H1 (cell line): ENCODE data around the gene DCDC2B. TPM values are rescaled to one million over a fixed set of nuclear protein-coding genes. Genes with fewer than 3 reads are reported as not detected.

Experiments
- CTCF ChIA-PET: fragments of 300-600 bp; sonication (Branson Sonifier 250); formaldehyde crosslinking; loops from one replicate; lab custom pipeline; 2021; ENCODE audit not compliant: partially characterized antibody; lab: Charles Lee
- POLR2A ChIA-PET: fragments of 300-600 bp; sonication (Branson Sonifier 250); formaldehyde crosslinking; loops from one replicate; lab custom pipeline; 2021; ENCODE audit warnings: inconsistent platforms; ENCODE audit not compliant: partially characterized antibody; lab: Charles Lee
- DNase-seq, 2 experiments: peaks; one replicate each; pipeline versions ENCODE4 v3.0.0 to v3.0.0-alpha.2; 2010 to 2022; ENCODE audit warnings: low spot score in 2 of 2, low read depth in 1 of 2, mixed read lengths in 1 of 2
- FAIRE-seq: peaks from 2 replicates; lab custom pipeline; 2011; peaks lifted over from hg19 to GRCh38; lab: Jason Lieb, UNC
- H2AFZ ChIP-seq: 2 replicates; pipeline ENCODE4 v1.8.1; 2012; ENCODE audit warnings: low read length, inconsistent platforms
- H2AK5ac ChIP-seq: 2 replicates; pipeline ENCODE4 v1.6.1; 2013; ENCODE audit warnings: low read depth, low read length
- H2BK120ac ChIP-seq: replicated peaks from 2 replicates; pipeline ENCODE3; 2013; ENCODE audit warnings: low read depth, low read length, inconsistent platforms
- H2BK12ac ChIP-seq: 2 replicates; pipeline ENCODE4 v1.6.1; 2013; ENCODE audit warnings: low read depth, low read length
- H2BK15ac ChIP-seq: 2 replicates; pipeline ENCODE4 v1.6.1; 2013; ENCODE audit warnings: low read length
- H2BK20ac ChIP-seq: 2 replicates; pipeline ENCODE4 v1.6.1; 2013; ENCODE audit warnings: low read length
- H2BK5ac ChIP-seq: 2 replicates; pipeline ENCODE4 v1.6.1; 2013; ENCODE audit warnings: low read depth, low read length
- H3K14ac ChIP-seq: 2 replicates; pipeline ENCODE4 v1.6.1; 2013; ENCODE audit warnings: inconsistent platforms; ENCODE audit not compliant: insufficient read length
- H3K18ac ChIP-seq: 2 replicates; pipeline ENCODE4 v1.6.1; 2013; ENCODE audit warnings: low read length; ENCODE audit errors: extremely low read depth
- H3K23ac ChIP-seq: 2 replicates; pipeline ENCODE4 v1.6.1; 2013; ENCODE audit warnings: inconsistent platforms; ENCODE audit not compliant: insufficient read length
- H3K23me2 ChIP-seq: 2 replicates; pipeline ENCODE4 v1.6.1; 2013; ENCODE audit warnings: low read depth, low read length
- H3K27ac ChIP-seq: 2 replicates; pipeline ENCODE4 v1.6.1; 2011; ENCODE audit warnings: low read depth, low read length, inconsistent platforms
- H3K27me3 ChIP-seq, 4 experiments: replicated peaks in 1 of 4; 1 replicate in 1 of 4; 2 replicates in 3 of 4; pipeline versions ENCODE4 v1.6.1 to v1.8.1; 2011 to 2013; ENCODE audit warnings: low read length in 3 of 4, mild to moderate bottlenecking in 3 of 4, inconsistent platforms in 2 of 4, mixed read lengths in 2 of 4, moderate library complexity in 1 of 4; ENCODE audit not compliant: control insufficient read depth in 3 of 4, insufficient read depth in 3 of 4; ENCODE audit errors: extremely low read depth in 1 of 4
- H3K36me3 ChIP-seq, 4 experiments: 2 replicates each; pipeline versions ENCODE4 v1.6.1 to v1.8.1; 2011 to 2013; ENCODE audit warnings: mild to moderate bottlenecking in 4 of 4, low read length in 3 of 4, moderate library complexity in 2 of 4, control low read depth in 1 of 4, inconsistent platforms in 1 of 4; ENCODE audit not compliant: insufficient read depth in 4 of 4, control insufficient read depth in 2 of 4
- H3K4ac ChIP-seq: replicated peaks from 2 replicates; pipeline ENCODE3; 2013; ENCODE audit warnings: low read length, low read depth, mixed read lengths, inconsistent platforms; ENCODE audit not compliant: insufficient read length
- H3K4me1 ChIP-seq, 4 experiments: replicated peaks in 1 of 4; 1 replicate in 1 of 4; 2 replicates in 3 of 4; pipeline versions ENCODE4 v1.6.1 to v1.8.1; 2011 to 2013; ENCODE audit warnings: low read length in 3 of 4, inconsistent platforms in 2 of 4, mixed read lengths in 1 of 4; ENCODE audit not compliant: insufficient read depth in 4 of 4, control insufficient read depth in 3 of 4
- H3K4me2 ChIP-seq, 2 experiments: 2 replicates each; pipeline versions ENCODE4 v1.6.1 to v1.8.1; 2011 to 2013; ENCODE audit warnings: low read depth in 2 of 2, low read length in 2 of 2, control low read depth in 1 of 2, inconsistent platforms in 1 of 2, mild to moderate bottlenecking in 1 of 2; ENCODE audit not compliant: insufficient read depth in 1 of 2
- H3K4me3 ChIP-seq, 4 experiments: fragments of 200-600, 300-600 bp in 1 of 4; sonication (generic), shearing (Covaris generic), sonication (Bioruptor Twin) in 1 of 4; 2 replicates each; pipeline versions ENCODE4 v1.5.1 to v1.8.1; 2011 to 2016; ENCODE audit warnings: low read length in 4 of 4, low read depth in 3 of 4, control low read depth in 2 of 4, inconsistent platforms in 2 of 4, mild to moderate bottlenecking in 2 of 4, mixed read lengths in 1 of 4, moderate library complexity in 1 of 4; ENCODE audit not compliant: insufficient read depth in 2 of 4; ENCODE audit errors: extremely low read depth in 1 of 4
- H3K56ac ChIP-seq: replicated peaks from 2 replicates; pipeline ENCODE3; 2013; ENCODE audit warnings: low read depth, mild to moderate bottlenecking, mixed read lengths, low read length, inconsistent platforms; ENCODE audit not compliant: insufficient read length
- H3K79me1 ChIP-seq: 2 replicates; pipeline ENCODE4 v1.6.1; 2013; ENCODE audit warnings: low read depth, low read length, control low read depth
- H3K79me2 ChIP-seq, 2 experiments: 2 replicates each; pipeline versions ENCODE4 v1.6.1 to v1.8.1; 2012 to 2013; ENCODE audit warnings: low read length in 2 of 2, mild to moderate bottlenecking in 2 of 2, inconsistent platforms in 1 of 2; ENCODE audit not compliant: insufficient read depth in 2 of 2, control insufficient read depth in 1 of 2
- H3K9ac ChIP-seq, 4 experiments: replicated peaks in 1 of 4; 1 replicate in 1 of 4; 2 replicates in 3 of 4; pipeline versions ENCODE4 v1.6.1 to v1.8.1; 2011 to 2013; ENCODE audit warnings: low read depth in 3 of 4, low read length in 3 of 4, control low read depth in 2 of 4, mild to moderate bottlenecking in 2 of 4, moderate library complexity in 2 of 4, inconsistent platforms in 1 of 4; ENCODE audit errors: extremely low read depth in 1 of 4
- H3K9me3 ChIP-seq, 2 experiments: 2 replicates each; pipeline versions ENCODE4 v1.6.1 to v1.8.1; 2012 to 2013; ENCODE audit warnings: mild to moderate bottlenecking in 2 of 2, moderate library complexity in 2 of 2, control low read depth in 1 of 2, inconsistent platforms in 1 of 2, low read depth in 1 of 2, low read length in 1 of 2, mixed read lengths in 1 of 2; ENCODE audit not compliant: insufficient read depth in 2 of 2
- H4K20me1 ChIP-seq, 2 experiments: replicated peaks in 1 of 2; 2 replicates each; pipeline versions ENCODE3 to v1.8.1; 2011 to 2013; ENCODE audit warnings: inconsistent platforms in 2 of 2, low read length in 2 of 2, mild to moderate bottlenecking in 1 of 2; ENCODE audit not compliant: insufficient read depth in 2 of 2, control insufficient read depth in 1 of 2
- H4K5ac ChIP-seq: 2 replicates; pipeline ENCODE4 v1.6.1; 2013; ENCODE audit warnings: low read length, low read depth, mixed read lengths, inconsistent platforms; ENCODE audit not compliant: insufficient read length
- H4K8ac ChIP-seq: 2 replicates; pipeline ENCODE4 v1.8.0; 2013; ENCODE audit warnings: mild to moderate bottlenecking, moderate library complexity, low read length, inconsistent platforms; ENCODE audit not compliant: insufficient read depth; ENCODE audit errors: extremely low read depth
- H4K91ac ChIP-seq: replicated peaks from 2 replicates; pipeline ENCODE3; 2013; ENCODE audit warnings: low read length, mixed read lengths, inconsistent platforms; ENCODE audit not compliant: insufficient read length
- ATF3 ChIP-seq: IDR thresholded peaks from 2 replicates; pipeline ENCODE4 v1.6.1; 2011; ENCODE audit warnings: low read depth, mild to moderate bottlenecking, low read length; ENCODE audit not compliant: insufficient read depth
- BACH1 ChIP-seq: IDR thresholded peaks from 2 replicates; pipeline ENCODE4 v1.6.1; 2012; ENCODE audit warnings: low read length, improper control_type of control experiment
- BRCA1 ChIP-seq: IDR thresholded peaks from 2 replicates; pipeline ENCODE4 v1.6.1; 2012; ENCODE audit warnings: low read depth, low read length, improper control_type of control experiment
- CBX5 ChIP-seq: fragments of 300-800, 300-1000 bp; sonication (generic); IDR thresholded peaks from 2 replicates; pipeline ENCODE4 v1.7.1; 2016; ENCODE audit warnings: antibody characterized with exemption, low read length, low read depth
- CHD1 ChIP-seq: IDR thresholded peaks from 2 replicates; pipeline ENCODE4 v1.6.1; 2012; ENCODE audit warnings: low read depth, low read length, improper control_type of control experiment
- CHD2 ChIP-seq: IDR thresholded peaks from 2 replicates; pipeline ENCODE4 v1.6.1; 2012; ENCODE audit warnings: low read length, improper control_type of control experiment
- FOSL1 ChIP-seq: IDR thresholded peaks from 2 replicates; pipeline ENCODE4 v1.6.1; 2011; ENCODE audit warnings: mild to moderate bottlenecking, low read depth, low read length, moderate library complexity; ENCODE audit not compliant: insufficient read depth
- GABPA ChIP-seq: IDR thresholded peaks from 2 replicates; pipeline ENCODE4 v1.6.1; 2011; ENCODE audit warnings: mild to moderate bottlenecking, low read length, moderate library complexity, borderline replicate concordance; ENCODE audit not compliant: insufficient read depth
- NRF1 ChIP-seq: IDR thresholded peaks from 2 replicates; pipeline ENCODE4 v1.6.1; 2011; ENCODE audit warnings: mild to moderate bottlenecking, low read depth, low read length, improper control_type of control experiment
- RFX5 ChIP-seq: IDR thresholded peaks from 2 replicates; pipeline ENCODE4 v1.6.1; 2011; ENCODE audit warnings: low read depth, low read length, improper control_type of control experiment, borderline replicate concordance
- RXRA ChIP-seq: IDR thresholded peaks from 2 replicates; pipeline ENCODE4 v1.6.1; 2011; ENCODE audit warnings: low read depth, mild to moderate bottlenecking, low read length, moderate library complexity; ENCODE audit not compliant: insufficient read depth
- SIX5 ChIP-seq: IDR thresholded peaks from 2 replicates; pipeline ENCODE4 v1.6.1; 2011; ENCODE audit warnings: mild to moderate bottlenecking, low read depth, low read length
- SP2 ChIP-seq: IDR thresholded peaks from 2 replicates; pipeline ENCODE4 v1.6.1; 2012; ENCODE audit warnings: mild to moderate bottlenecking, low read length, inconsistent platforms
- SP4 ChIP-seq: IDR thresholded peaks from 2 replicates; pipeline ENCODE4 v1.6.1; 2012; ENCODE audit warnings: low read length, inconsistent platforms
- SRF ChIP-seq: IDR thresholded peaks from 2 replicates; pipeline ENCODE4 v1.6.1; 2011; ENCODE audit warnings: mild to moderate bottlenecking, low read depth, low read length, moderate library complexity
- TEAD4 ChIP-seq: IDR thresholded peaks from 2 replicates; pipeline ENCODE4 v1.6.1; 2012; ENCODE audit warnings: low read depth, low read length, inconsistent platforms, mixed read lengths
- WGBS, 2 experiments: shearing (Covaris generic) in 1 of 2; methylation state at CpG; one replicate each; pipeline versions ENCODE4 v1.1.6 to v1.1.7; 2013 to 2015; ENCODE audit warnings: low lambda C conversion rate in 2 of 2, mixed read lengths in 2 of 2, inconsistent platforms in 1 of 2, low coverage in 1 of 2, missing lambda C conversion rate in 1 of 2; ENCODE audit not compliant: insufficient replicate concordance in 2 of 2, insufficient coverage in 1 of 2, insufficient read length in 1 of 2; ENCODE audit errors: extremely low coverage in 1 of 2, missing lambda C conversion rate in 1 of 2; 5-methylcytosine and 5-hydroxymethylcytosine counted together
- polyA plus RNA-seq, 7 experiments: library from polyadenylated mRNA; depleted of rRNA in 3 of 7; stranded (reverse) in 5 of 7; unstranded in 2 of 7; fragments of >200 nt in 5 of 7; fragments of 200-250 nt in 2 of 7; gene quantifications; 1 replicate in 5 of 7; 2 replicates in 1 of 7; 4 replicates in 1 of 7; pipeline versions ENCODE4 v1.2.1 to v1.2.3, GENCODE V29; 2011 to 2013; ENCODE audit warnings: missing spikeins in 2 of 7, mixed read lengths in 2 of 7
- total RNA-seq: library from RNA; stranded (reverse); fragmentation: NEBNext Ultra II Directional; extraction: Animal tissue kit (Norgen Biotek cat#: 25700); gene quantifications from 2 replicates; pipeline ENCODE4 v1.2.1, GENCODE V29; 2021

DCDC2B gene
- total and polyA plus RNA-seq, 2 of the 8 experiments (the other 6 are each of a cell fraction or from before 2014, with no cell fraction given): not detected

DNA sequence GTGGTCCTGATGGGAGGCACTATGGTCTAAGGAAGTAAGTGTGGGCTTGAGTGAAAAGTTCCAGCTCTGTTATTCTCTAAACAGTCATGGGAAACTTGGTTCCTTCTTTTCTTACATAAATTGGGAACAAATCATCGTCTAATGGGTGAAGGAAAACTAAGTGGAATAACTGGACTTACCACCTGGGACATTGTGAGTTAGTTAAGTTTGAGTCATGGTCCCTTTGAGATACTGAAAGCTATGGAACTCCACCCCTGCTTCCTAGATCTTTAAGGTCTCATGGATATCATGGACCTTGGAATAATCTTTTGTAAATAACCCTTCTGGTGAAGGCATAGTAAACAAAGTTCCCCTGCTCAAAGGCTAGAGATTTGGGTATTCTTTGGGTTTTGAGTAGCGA is 45.5 kb upstream of the DCDC2B start:
- Histone ChIP-seq H4K91ac (no peak overlapping the region), H3K23ac (no peak overlapping the region), H4K5ac (no peak overlapping the region), H3K27me3 (no peaks in the 10 kb centered on the region), H3K18ac (no peak overlapping the region), H3K79me2 (no peaks in the 10 kb centered on the region), H3K4ac (no peak overlapping the region), H3K23me2 (no peaks in the 10 kb centered on the region; the same call in 1 of the 2 replicates), H4K8ac (no peak overlapping the region), H3K36me3 (peaks cover 11 to 75% (median 53%) of the 10 kb centered on the region in 4 experiments), H2BK20ac (no peak overlapping the region), H3K14ac (no peak overlapping the region), H2AFZ (no peak overlapping the region), H2AK5ac (no peak overlapping the region), H3K79me1 (no peaks in the 10 kb centered on the region), H3K4me1 (no peaks in the 10 kb centered on the region), H3K27ac (no peak overlapping the region), H2BK120ac (no peak overlapping the region), H2BK5ac (no peak overlapping the region), H3K56ac (no peak overlapping the region), H3K9me3 (no peaks in the 10 kb centered on the region), H2BK15ac (no peak overlapping the region), H4K20me1 (peaks cover 0 to 2% of the 10 kb centered on the region in 2 experiments), H3K4me3 (no peak overlapping the region), H3K9ac (no peak overlapping the region), H3K4me2 (no peak overlapping the region), H2BK12ac (no peak overlapping the region)
- DNase-seq (no peak), FAIRE-seq (no peak)
- TF ChIP-seq SP2 (no peak), ATF3 (no peak), CHD2 (no peak), GABPA (no peak), CBX5 (no peak), FOSL1 (no peak), RXRA (no peak), BACH1 (no peak), SRF (no peak), CHD1 (no peak), RFX5 (no peak), NRF1 (no peak), BRCA1 (no peak), TEAD4 (no peak), SP4 (no peak), SIX5 (no peak)
- ChIA-PET CTCF (interaction anchor here (0.6 kb wide), 1 partner anchor 75 kb away, joined by 3 read pairs; no protein-coding TSS in a partner anchor), POLR2A (interaction anchor here (1.2 to 1.8 kb wide), 2 partner anchors 16 to 55 kb away, joined by 3 to 4 read pairs; partner anchors contain the start of gene TXLNA)
- WGBS, 2 experiments: 100% methylated on average over 2 of the region's 2 CpGs; no CpG with 5 or more reads in 1 of the 2 experiments
